K562 (cell line): ENCODE results near the gene ZFAND3. TPM values are rescaled to one million over a fixed set of nuclear protein-coding genes. Genes with fewer than 3 reads are reported as not detected.

Source experiments
- ATAC-seq: fragments of 200-7000 bp; cut with Tn5 transposase; 3 replicates; pipeline ENCODE4 v1.9.1; 2020; ENCODE audit warnings: moderate library complexity
- BruUV-seq: library from RNA; stranded (reverse); fragments of 400-500 nt; replicated peaks from 2 replicates; lab custom pipeline; 2021; lab: Mats Ljungman, UMichigan
- CTCF ChIA-PET: fragments of 300-600 bp; formaldehyde crosslinking; extraction: SDS; loops from one replicate; lab custom pipeline; 2021; ENCODE audit warnings: low intra/inter-chr PET ratio; lab: Yijun Ruan, JAX
- POLR2A ChIA-PET: fragments of 300-600, 350-650 bp; sonication (Branson Sonifier 250); formaldehyde crosslinking; extraction: SDS; loops from one replicate; lab custom pipeline; 2021; ENCODE audit warnings: antibody characterized with exemption, inconsistent platforms; lab: Yijun Ruan, JAX
- DNase-seq, 4 experiments: peaks; one replicate each; pipeline versions ENCODE4 v3.0.0 to v3.0.0-alpha.2; 2011 to 2018; ENCODE audit warnings: low spot score in 3 of 4, mixed read lengths in 3 of 4; ENCODE audit errors: extremely low read depth in 1 of 4
- FAIRE-seq: peaks from 2 replicates; lab custom pipeline; 2011; peaks lifted over from hg19 to GRCh38; lab: Jason Lieb, UNC
- H2AFZ ChIP-seq: 2 replicates; pipeline ENCODE4 v1.6.0; 2011; ENCODE audit warnings: low read depth, low read length, control low read depth, inconsistent platforms
- H3K27ac ChIP-seq: fragments of 200-600 bp; 3 replicates; pipeline ENCODE4 v1.8.0; 2011; ENCODE audit warnings: low read depth, mild to moderate bottlenecking, control low read depth, inconsistent platforms, low read length, moderate library complexity, mixed read lengths; ENCODE audit errors: extremely low read depth
- H3K27me3 ChIP-seq, 2 experiments: fragments of 300-600 bp in 1 of 2; 2 replicates in 1 of 2; 3 replicates in 1 of 2; pipeline versions ENCODE4 v1.6.0 to v1.8.0; 2011; ENCODE audit warnings: inconsistent platforms in 2 of 2, low read length in 2 of 2, mild to moderate bottlenecking in 1 of 2, mixed read lengths in 1 of 2, moderate library complexity in 1 of 2; ENCODE audit not compliant: control insufficient read depth in 2 of 2, insufficient read depth in 2 of 2
- H3K36me3 ChIP-seq: fragments of 300-600 bp; 3 replicates; pipeline ENCODE4 v1.8.0; 2011; ENCODE audit warnings: mild to moderate bottlenecking, low read length, inconsistent platforms; ENCODE audit not compliant: control insufficient read depth, insufficient read depth
- H3K4me1 ChIP-seq, 2 experiments: fragments of 200-600 bp in 1 of 2; replicated peaks in 1 of 2; 2 replicates in 1 of 2; 3 replicates in 1 of 2; pipeline versions ENCODE4 v1.5.1 to v1.8.0; 2011; ENCODE audit warnings: inconsistent platforms in 2 of 2, low read length in 2 of 2, mild to moderate bottlenecking in 1 of 2, mixed read lengths in 1 of 2, moderate library complexity in 1 of 2; ENCODE audit not compliant: control insufficient read depth in 2 of 2, insufficient read depth in 2 of 2
- H3K4me2 ChIP-seq: 2 replicates; pipeline ENCODE4 v1.6.1; 2011; ENCODE audit warnings: low read length, control low read depth, inconsistent platforms, mixed read lengths; ENCODE audit not compliant: insufficient read depth
- H3K4me3 ChIP-seq: fragments of 200-600 bp; sonication (generic), shearing (Covaris generic); 2 replicates; pipeline ENCODE4 v1.5.1; 2016; ENCODE audit warnings: control low read depth, inconsistent platforms
- H3K79me2 ChIP-seq: fragments of 200-600 bp; 3 replicates; pipeline ENCODE4 v1.8.0; 2011; ENCODE audit warnings: low read length, inconsistent platforms; ENCODE audit not compliant: control insufficient read depth, insufficient read depth
- H3K9ac ChIP-seq, 2 experiments: 2 replicates each; pipeline versions ENCODE4 v1.6.0 to v1.6.1; 2011; ENCODE audit warnings: low read depth in 2 of 2, low read length in 2 of 2, control low read depth in 1 of 2, inconsistent platforms in 1 of 2, mild to moderate bottlenecking in 1 of 2, mixed read lengths in 1 of 2; ENCODE audit not compliant: insufficient read depth in 1 of 2
- H3K9me1 ChIP-seq: one replicate; pipeline ENCODE4 v1.6.0; 2011; ENCODE audit warnings: inconsistent platforms, mild to moderate bottlenecking, low read length, moderate library complexity; ENCODE audit not compliant: control insufficient read depth, insufficient read depth
- H3K9me3 ChIP-seq: replicated peaks from 2 replicates; pipeline ENCODE4 v1.5.1; 2011; ENCODE audit warnings: low read depth, low read length, inconsistent platforms; ENCODE audit not compliant: control insufficient read depth, insufficient read depth
- H4K20me1 ChIP-seq: replicated peaks from 2 replicates; pipeline ENCODE4 v1.6.1; 2011; ENCODE audit warnings: low read length, inconsistent platforms, mixed read lengths; ENCODE audit not compliant: control insufficient read depth, insufficient read depth
- C11orf30 ChIP-seq: fragments of 450-650 bp; IDR thresholded peaks from 2 replicates; pipeline ENCODE4 v1.6.1; 2016; ENCODE audit warnings: low read depth, mild to moderate bottlenecking
- DEAF1 ChIP-seq: fragments of 450-650 bp; formaldehyde crosslinking; IDR thresholded peaks from 2 replicates; pipeline ENCODE4 v1.4.0; 2020; ENCODE audit warnings: mild to moderate bottlenecking, moderate library complexity
- EP400 ChIP-seq: fragments of 450-650 bp; IDR thresholded peaks from 2 replicates; pipeline ENCODE4 v1.6.1; 2017; ENCODE audit warnings: antibody characterized with exemption, mild to moderate bottlenecking, moderate library complexity
- HIVEP1 ChIP-seq: fragments of 250-450 bp; sonication (Bioruptor Pico); IDR thresholded peaks from 2 replicates; pipeline ENCODE4 v1.4.0; 2020; ENCODE audit warnings: mild to moderate bottlenecking
- MITF ChIP-seq: IDR thresholded peaks from 2 replicates; pipeline ENCODE4 v1.6.1; 2014; ENCODE audit warnings: antibody characterized with exemption
- NCOR1 ChIP-seq: fragments of 450-650 bp; IDR thresholded peaks from 2 replicates; pipeline ENCODE4 v1.6.1; 2016; ENCODE audit warnings: mild to moderate bottlenecking, moderate library complexity
- NEUROD1 ChIP-seq: fragments of 150-350 bp; IDR thresholded peaks from 2 replicates; pipeline ENCODE4 v1.6.1; 2014; ENCODE audit warnings: borderline replicate concordance, low read length, low read depth; ENCODE audit not compliant: partially characterized antibody
- POLR3G ChIP-seq: IDR thresholded peaks from 2 replicates; pipeline ENCODE4 v1.6.1; 2011; ENCODE audit not compliant: insufficient read length, insufficient replicate concordance; ENCODE audit errors: extremely low read depth
- RAD51 ChIP-seq: fragments of 450-650 bp; IDR thresholded peaks from 2 replicates; pipeline ENCODE4 v1.7.1; 2016; ENCODE audit warnings: low read depth, mild to moderate bottlenecking, borderline replicate concordance
- TFAM ChIP-seq: fragments of 250-450 bp; sonication (Bioruptor Pico); conservative IDR thresholded peaks from 2 replicates; pipeline ENCODE4 v1.5.0; 2021; ENCODE audit warnings: mild to moderate bottlenecking, moderate library complexity
- USF2 ChIP-seq: sonication (generic); formaldehyde crosslinking; IDR thresholded peaks from 2 replicates; pipeline ENCODE4 v1.5.0; 2020; ENCODE audit warnings: missing genetic modification reagents
- ZNF253 ChIP-seq: fragments of 250-450 bp; sonication (Bioruptor Pico); conservative IDR thresholded peaks from 2 replicates; pipeline ENCODE4 v1.6.1; 2021; ENCODE audit warnings: mild to moderate bottlenecking
- ZNF584 ChIP-seq: fragments of 200-800 bp; sonication (Bioruptor generic); IDR thresholded peaks from 2 replicates; pipeline ENCODE4 v1.6.1; 2016; ENCODE audit warnings: low read depth, mild to moderate bottlenecking, missing genetic modification characterization, missing compliant biosample characterization
- WGBS: fragments of 100-300 bp; shearing (Covaris generic); methylation state at CpG from one replicate; pipeline ENCODE4 v1.1.6; 2016; ENCODE audit warnings: low coverage, mixed read lengths; ENCODE audit not compliant: insufficient coverage; ENCODE audit errors: missing lambda C conversion rate; 5-methylcytosine and 5-hydroxymethylcytosine counted together
- in situ Hi-C: fragments of 300-500 bp; cut with MboI; formaldehyde crosslinking; loops from 4 replicates; pipeline ENCODE4 v1.15.0; 2018; ENCODE audit warnings: inconsistent platforms, mixed read lengths
- intact Hi-C: fragments of 100-400 bp; cut with micrococcal nuclease; formaldehyde crosslinking; loops from 2 replicates; pipeline ENCODE4 v1.14.2; 2022
- polyA plus RNA-seq, 8 experiments: library from polyadenylated mRNA; depleted of rRNA in 4 of 8; stranded (reverse) in 5 of 8; unstranded in 3 of 8; fragments of >200 nt; fragmentation: Nextera tagmentation in 2 of 8; fragmentation: Illumina TruSeq in 1 of 8; extraction: Ambion mirVana in 2 of 8; extraction: Trizol in 1 of 8; gene quantifications; 2 replicates each; pipeline versions ENCODE4 v1.2.1 to v1.2.3, GENCODE V29; 2011 to 2014; ENCODE audit warnings: inconsistent platforms in 1 of 8, missing spikeins in 1 of 8
- total RNA-seq, 7 experiments: library from RNA; depleted of rRNA in 6 of 7; stranded (reverse); fragments of >200 nt in 6 of 7; fragmentation: Illumina TruSeq in 2 of 7; extraction: Trizol in 2 of 7; gene quantifications; 2 replicates each; pipeline versions ENCODE4 v1.2.1 to v1.2.3, GENCODE V29; 2011 to 2021; ENCODE audit warnings: low replicate concordance in 1 of 7
- TF ChIP-seq, protein P1 (sequence below): fragments of 450-650 bp; IDR thresholded peaks from 2 replicates; pipeline ENCODE4 v1.6.1; 2018; ENCODE audit not compliant: partially characterized antibody

Gene ZFAND3
- total and polyA plus RNA-seq, 9 of the 15 experiments (the other 6 are each of a cell fraction or from before 2014, with no cell fraction given) = 0.81 to 26.6 (median 11.8) TPM

DNA sequence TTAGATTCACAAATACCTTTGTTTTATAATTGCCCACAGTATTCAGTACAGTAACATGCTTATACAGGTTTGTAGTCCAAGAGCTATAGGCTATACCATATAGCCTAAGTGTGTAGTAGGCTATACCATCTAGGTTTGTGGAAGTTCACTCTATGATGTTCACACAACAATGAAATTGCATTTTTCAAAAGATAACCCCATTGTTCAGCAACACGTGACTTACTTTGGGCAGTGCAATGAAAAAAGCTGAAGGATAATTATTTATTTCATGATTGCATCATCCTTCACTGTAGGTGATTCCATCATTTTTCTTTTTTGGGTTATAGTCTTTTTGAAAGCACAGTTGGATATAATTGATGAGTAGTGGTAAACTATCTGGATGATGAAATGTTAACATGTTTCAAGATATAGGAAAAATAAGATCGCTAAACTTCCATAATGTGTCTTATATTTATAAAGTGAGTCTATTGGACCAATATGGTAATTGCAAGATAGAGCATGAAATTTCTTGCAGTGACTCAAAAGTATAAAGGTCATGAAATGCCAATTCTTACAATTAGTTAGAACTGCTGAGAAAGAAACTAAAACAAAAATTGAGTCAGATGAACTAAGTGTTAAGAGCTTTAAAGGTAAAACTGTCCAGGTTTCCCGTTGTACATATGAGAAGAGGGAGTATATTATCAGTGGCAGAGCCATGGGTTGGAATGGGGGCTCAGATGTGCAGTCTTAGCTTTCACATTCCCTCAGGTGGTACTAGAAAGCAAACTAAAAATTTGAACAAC lies 164.4 kb downstream of the ZFAND3 start:
- intact Hi-C loops = no loop called here
- peak; percentile 77 for TF ChIP-seq RAD51
- TF ChIP-seq, protein P1, sequence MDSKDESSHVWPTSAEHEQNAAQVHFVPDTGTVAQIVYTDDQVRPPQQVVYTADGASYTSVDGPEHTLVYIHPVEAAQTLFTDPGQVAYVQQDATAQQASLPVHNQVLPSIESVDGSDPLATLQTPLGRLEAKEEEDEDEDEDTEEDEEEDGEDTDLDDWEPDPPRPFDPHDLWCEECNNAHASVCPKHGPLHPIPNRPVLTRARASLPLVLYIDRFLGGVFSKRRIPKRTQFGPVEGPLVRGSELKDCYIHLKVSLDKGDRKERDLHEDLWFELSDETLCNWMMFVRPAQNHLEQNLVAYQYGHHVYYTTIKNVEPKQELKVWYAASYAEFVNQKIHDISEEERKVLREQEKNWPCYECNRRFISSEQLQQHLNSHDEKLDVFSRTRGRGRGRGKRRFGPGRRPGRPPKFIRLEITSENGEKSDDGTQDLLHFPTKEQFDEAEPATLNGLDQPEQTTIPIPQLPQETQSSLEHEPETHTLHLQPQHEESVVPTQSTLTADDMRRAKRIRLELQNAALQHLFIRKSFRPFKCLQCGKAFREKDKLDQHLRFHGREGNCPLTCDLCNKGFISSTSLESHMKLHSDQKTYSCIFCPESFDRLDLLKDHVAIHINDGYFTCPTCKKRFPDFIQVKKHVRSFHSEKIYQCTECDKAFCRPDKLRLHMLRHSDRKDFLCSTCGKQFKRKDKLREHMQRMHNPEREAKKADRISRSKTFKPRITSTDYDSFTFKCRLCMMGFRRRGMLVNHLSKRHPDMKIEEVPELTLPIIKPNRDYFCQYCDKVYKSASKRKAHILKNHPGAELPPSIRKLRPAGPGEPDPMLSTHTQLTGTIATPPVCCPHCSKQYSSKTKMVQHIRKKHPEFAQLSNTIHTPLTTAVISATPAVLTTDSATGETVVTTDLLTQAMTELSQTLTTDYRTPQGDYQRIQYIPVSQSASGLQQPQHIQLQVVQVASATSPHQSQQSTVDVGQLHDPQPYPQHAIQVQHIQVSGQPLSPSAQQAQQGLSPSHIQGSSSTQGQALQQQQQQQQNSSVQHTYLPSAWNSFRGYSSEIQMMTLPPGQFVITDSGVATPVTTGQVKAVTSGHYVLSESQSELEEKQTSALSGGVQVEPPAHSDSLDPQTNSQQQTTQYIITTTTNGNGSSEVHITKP = peak; percentile 57
- TF ChIP-seq HIVEP1 = no peak
- TF ChIP-seq EP400 = 0 out of 2 replicates have a peak, but pooled peaks have one; percentile 25
- no peak for TF ChIP-seq TFAM (CRISPR knock-in tag)
- TF ChIP-seq ZNF253 (CRISPR knock-in tag) = no peak
- TF ChIP-seq NCOR1 = no peak
- 0 out of 2 replicates have a peak, but pooled peaks have one; percentile 14 for TF ChIP-seq DEAF1 (CRISPR knock-in tag)
- peak; percentile 39; the same call in 1 of the 2 replicates for TF ChIP-seq C11orf30
- peak; percentile 62 for TF ChIP-seq USF2 (CRISPR knock-in tag)
- TF ChIP-seq MITF = no peak
- TF ChIP-seq ZNF584 (CRISPR knock-in tag) = no peak
- TF ChIP-seq POLR3G = no peak
- TF ChIP-seq NEUROD1 = no peak

More for the DNA sequence above, 164.4 kb downstream of the ZFAND3 start:
- no peaks in the 10 kb centered on the region for H3K9me1 ChIP-seq
- FAIRE-seq (no peak), ATAC-seq (peak; percentile 52), DNase-seq (no peak)
- H3K9me3 ChIP-seq = no peaks in the 10 kb centered on the region
- no peaks in the 10 kb centered on the region for H3K27me3 ChIP-seq
- in situ Hi-C loops = no loop called here
- no peak overlapping the region for H3K4me3 ChIP-seq
- no peak overlapping the region for H2AFZ ChIP-seq
- no peak overlapping the region for H3K9ac ChIP-seq
- no peak overlapping the region for H3K4me2 ChIP-seq
- WGBS = 36% methylated on average over 3 of the region's 3 CpGs
- H3K27ac ChIP-seq = no peak overlapping the region
- H4K20me1 ChIP-seq = peaks cover 6% of the 10 kb centered on the region
- H3K36me3 ChIP-seq = no peaks in the 10 kb centered on the region
- peaks cover 18% of the 10 kb centered on the region; the same call in 1 of the 3 replicates for H3K79me2 ChIP-seq
- no peaks in the 10 kb centered on the region; a peak in 1 of 5 replicates for H3K4me1 ChIP-seq
- no TSS peak for BruUV-seq
- ChIA-PET CTCF (no interaction called here), POLR2A (interaction anchor here (0.6 to 2.0 kb wide), 3 partner anchors 10 to 159 kb away, joined by 3 to 8 read pairs (median 3); no protein-coding TSS in a partner anchor)
